ENCODE measurements around the gene EFCAB12. TPM values are rescaled to one million over a fixed set of nuclear protein-coding genes. Genes with fewer than 3 reads are reported as not detected.

The EFCAB12 gene
- total and polyA plus RNA-seq, 2 of the 4 experiments (the other 2 are of a cell fraction): under 0.01 to 0.17 TPM

DNA sequence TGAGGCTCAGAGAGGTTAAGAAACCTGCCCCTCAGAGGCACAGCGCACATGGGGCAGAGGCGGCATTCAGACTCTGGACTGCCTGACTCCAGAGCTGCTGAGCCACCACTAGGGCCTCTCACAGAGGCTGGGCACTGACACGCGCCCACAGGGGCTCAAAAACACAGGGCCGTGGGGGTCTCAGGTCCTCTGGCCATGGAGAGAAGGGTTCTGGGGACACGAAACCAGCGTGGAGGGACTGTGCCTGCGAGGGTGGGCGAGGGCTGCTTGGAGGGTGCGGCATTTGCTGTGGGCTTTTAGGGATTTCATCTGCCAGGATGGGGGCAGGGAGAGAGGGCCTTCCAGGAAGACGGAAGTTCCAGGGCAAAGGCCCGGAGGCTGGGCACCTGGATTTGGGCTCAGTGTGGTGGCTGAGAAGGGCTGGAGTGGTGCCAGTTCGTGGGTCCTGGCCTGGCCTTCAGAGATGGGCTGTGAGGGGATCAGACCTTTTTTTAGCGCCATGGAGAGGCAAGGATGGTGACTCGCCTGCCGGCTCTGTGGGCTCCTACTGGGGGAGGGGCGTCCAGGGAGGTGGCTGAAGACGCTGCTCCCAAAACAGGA lies 69.6 kb downstream of the EFCAB12 start:
- no peak overlapping the region for H4K5ac ChIP-seq (ENCODE audit: low read depth, low read length)
- WGBS, 2 experiments (ENCODE audit: extremely low coverage in 2 of 2, insufficient read length in 1 of 2): 86% methylated on average over 12 of the region's 18 CpGs; no CpG with 5 or more reads in 1 of the 2 experiments
- ChIA-PET CTCF (no interaction called here), POLR2A (ENCODE audit: unreplicated experiment) (no interaction called here)
- no peak overlapping the region for H3K4me3 ChIP-seq (ENCODE audit: insufficient read depth, low read depth, low read length)
- 0 out of 2 replicates have a peak overlapping the region, but pooled peaks have one; percentile 8 for H2BK120ac ChIP-seq (ENCODE audit: low read depth, low read length)
- TF ChIP-seq BHLHE40 (IDR thresholded peaks at IDR 0.05; ENCODE audit: low read depth, low read length): no peak
- no peak for TF ChIP-seq RAD21 (IDR thresholded peaks at IDR 0.05; ENCODE audit: low read length)
- TF ChIP-seq CEBPB (IDR thresholded peaks at IDR 0.05; ENCODE audit: low read depth, low read length): no peak
- TF ChIP-seq MXI1 (IDR thresholded peaks at IDR 0.05; ENCODE audit: borderline replicate concordance, low read depth, low read length): no peak
- TF ChIP-seq, protein P1, sequence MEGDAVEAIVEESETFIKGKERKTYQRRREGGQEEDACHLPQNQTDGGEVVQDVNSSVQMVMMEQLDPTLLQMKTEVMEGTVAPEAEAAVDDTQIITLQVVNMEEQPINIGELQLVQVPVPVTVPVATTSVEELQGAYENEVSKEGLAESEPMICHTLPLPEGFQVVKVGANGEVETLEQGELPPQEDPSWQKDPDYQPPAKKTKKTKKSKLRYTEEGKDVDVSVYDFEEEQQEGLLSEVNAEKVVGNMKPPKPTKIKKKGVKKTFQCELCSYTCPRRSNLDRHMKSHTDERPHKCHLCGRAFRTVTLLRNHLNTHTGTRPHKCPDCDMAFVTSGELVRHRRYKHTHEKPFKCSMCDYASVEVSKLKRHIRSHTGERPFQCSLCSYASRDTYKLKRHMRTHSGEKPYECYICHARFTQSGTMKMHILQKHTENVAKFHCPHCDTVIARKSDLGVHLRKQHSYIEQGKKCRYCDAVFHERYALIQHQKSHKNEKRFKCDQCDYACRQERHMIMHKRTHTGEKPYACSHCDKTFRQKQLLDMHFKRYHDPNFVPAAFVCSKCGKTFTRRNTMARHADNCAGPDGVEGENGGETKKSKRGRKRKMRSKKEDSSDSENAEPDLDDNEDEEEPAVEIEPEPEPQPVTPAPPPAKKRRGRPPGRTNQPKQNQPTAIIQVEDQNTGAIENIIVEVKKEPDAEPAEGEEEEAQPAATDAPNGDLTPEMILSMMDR (conservative IDR thresholded peaks at IDR 0.05; ENCODE audit: low read depth, low read length): no peak
- no peak for TF ChIP-seq CHD1 (IDR thresholded peaks at IDR 0.05; ENCODE audit: low read depth, low read length)
- no peak for TF ChIP-seq RCOR1 (IDR thresholded peaks at IDR 0.05; ENCODE audit: insufficient replicate concordance, low read length)
- no peak for TF ChIP-seq MAFK (IDR thresholded peaks at IDR 0.05; ENCODE audit: low read depth, low read length)
- no peak for TF ChIP-seq SMC3 (IDR thresholded peaks at IDR 0.05; ENCODE audit: low read depth, low read length)
- H2AFZ ChIP-seq (replicated peaks; ENCODE audit: low read length, poor library complexity): peak overlapping the region; percentile 77
- H2BK5ac ChIP-seq (ENCODE audit: low read depth, low read length, poor library complexity, severe bottlenecking): no peak overlapping the region
- H3K14ac ChIP-seq (replicated peaks; ENCODE audit: low read depth, low read length): no peak overlapping the region
- dilution Hi-C loops (cut with HindIII; ENCODE audit: low sequenced_read_pairs, unreplicated experiment) (no loop called here), in situ Hi-C loops (cut with MboI; ENCODE audit: low sequenced_read_pairs) (no loop called here), intact Hi-C loops (cut with micrococcal nuclease) (no loop called here)
- no peak overlapping the region for H3K4me2 ChIP-seq (ENCODE audit: low read depth, low read length)
- no peaks in the 10 kb centered on the region; the same call in 1 of the 2 replicates for H3K9me1 ChIP-seq (ENCODE audit: insufficient read depth, low read length)
- H4K20me1 ChIP-seq (ENCODE audit: insufficient read depth, low read length): no peaks in the 10 kb centered on the region
- H3K9ac ChIP-seq (ENCODE audit: low read depth, low read length): no peak overlapping the region
- BruUV-seq (replicated peaks): no TSS peak
- H2AK9ac ChIP-seq (replicated peaks; ENCODE audit: low read depth, low read length, poor library complexity): no peak overlapping the region
- no peak overlapping the region for H3K27ac ChIP-seq (ENCODE audit: insufficient read depth, low read length)
- DNase-seq (peak; percentile 8), ATAC-seq (ENCODE audit: low read depth) (peak; percentile 57; the same call in 1 of the 2 replicates)
- H2BK15ac ChIP-seq (ENCODE audit: low read depth, low read length): no peak overlapping the region; the same call in 2 of the 3 replicates
- no peak overlapping the region for H3K56ac ChIP-seq (ENCODE audit: extremely low read depth, insufficient read depth, low read length)
- H3K36me3 ChIP-seq (ENCODE audit: control insufficient read depth, insufficient read depth, low read length): no peaks in the 10 kb centered on the region
- no peak overlapping the region for H3K23ac ChIP-seq (ENCODE audit: low read depth, low read length)
- H3K79me1 ChIP-seq (ENCODE audit: low read depth in 1 of 2, low read length in 2 of 2): no peaks in the 10 kb centered on the region
- H4K8ac ChIP-seq (ENCODE audit: low read depth in 2 of 2, low read length in 2 of 2): peak overlapping the region in 1 of 2 experiments; percentile 9; a peak in 1 of 4 replicates
- H2AK5ac ChIP-seq (ENCODE audit: low read depth, low read length): no peak overlapping the region; the same call in 1 of the 2 replicates
- no peak overlapping the region for H2BK20ac ChIP-seq (ENCODE audit: low read depth, low read length)
- no peaks in the 10 kb centered on the region; the same call in 1 of the 2 replicates for H3K4me1 ChIP-seq (ENCODE audit: control insufficient read depth, insufficient read depth, low read length)
- no peak overlapping the region for H4K91ac ChIP-seq (ENCODE audit: insufficient read depth, low read depth, low read length)
- no peaks in the 10 kb centered on the region for H3K9me3 ChIP-seq (ENCODE audit: control insufficient read depth, insufficient read depth, low read length)
- H3K4ac ChIP-seq (ENCODE audit: low read depth, low read length): no peak overlapping the region
- H3K27me3 ChIP-seq (ENCODE audit: control insufficient read depth, insufficient read depth, low read length): no peaks in the 10 kb centered on the region; the same call in 1 of the 2 replicates
- no peak overlapping the region for H3K18ac ChIP-seq (ENCODE audit: low read depth, low read length)
